B cell (primary cell): ENCODE data around the gene E2F7.

Experiments
- CTCF ChIP-seq: fragments of 200-600 bp; IDR thresholded peaks from one replicate; pipeline ENCODE4 v1.8.0; 2022; ENCODE audit warnings: antibody characterized with exemption, mild to moderate bottlenecking
- EZH2 ChIP-seq: IDR thresholded peaks from 2 replicates; pipeline ENCODE4 v1.6.1; 2012; ENCODE audit warnings: borderline replicate concordance, low read depth, mild to moderate bottlenecking, moderate library complexity, low read length; ENCODE audit not compliant: insufficient read depth, poor library complexity, severe bottlenecking

GRCh38 chr12:77003914-77004313, 61.5 kb downstream of the E2F7 start:
- TF ChIP-seq CTCF (no peak), EZH2 (no peak)
